GM12878 (cell line): ENCODE data around the gene HCFC1. TPM values are rescaled to one million over a fixed set of nuclear protein-coding genes. Genes with fewer than 3 reads are reported as not detected.

Experiments used
- ATAC-seq: fragments of 200-7000 bp; cut with Tn5 transposase; 3 replicates; pipeline ENCODE4 v1.9.1; 2020; ENCODE audit warnings: mild to moderate bottlenecking, moderate library complexity
- BruUV-seq: library from RNA; stranded (reverse); fragments of 400-500 nt; replicated peaks from 2 replicates; lab custom pipeline; 2021; lab: Mats Ljungman, UMichigan
- CTCF ChIA-PET: fragments of 300-600 bp; sonication (Branson Sonifier 250); formaldehyde crosslinking; extraction: SDS; loops from one replicate; lab custom pipeline; 2021; ENCODE audit warnings: inconsistent platforms; lab: Yijun Ruan, JAX
- POLR2A ChIA-PET: fragments of 350-600 bp; formaldehyde crosslinking; extraction: SDS; loops from one replicate; lab custom pipeline; 2021; ENCODE audit warnings: inconsistent platforms; lab: Charles Lee
- RAD21 ChIA-PET: fragments of 300-600 bp; sonication (Branson Sonifier 250); formaldehyde crosslinking; loops from one replicate; lab custom pipeline; 2023; ENCODE audit warnings: antibody characterized with exemption; ENCODE audit not compliant: unreplicated experiment; lab: Charles Lee
- SMC1A ChIA-PET: fragments of 300-600 bp; sonication (Branson Sonifier 250); formaldehyde crosslinking; loops from one replicate; lab custom pipeline; 2023; ENCODE audit not compliant: unreplicated experiment, uncharacterized antibody; lab: Charles Lee
- DNase-seq: peaks from one replicate; pipeline ENCODE4 v3.0.0-alpha.2; 2011; ENCODE audit warnings: low read depth, low spot score
- FAIRE-seq: peaks from 3 replicates; lab custom pipeline; 2011; peaks lifted over from hg19 to GRCh38; lab: Jason Lieb, UNC
- H2AFZ ChIP-seq: 2 replicates; pipeline ENCODE4 v1.6.0; 2011; ENCODE audit warnings: low read depth, low read length, control low read depth; ENCODE audit not compliant: control insufficient read depth
- H3K27ac ChIP-seq: 2 replicates; pipeline ENCODE4 v1.5.1; 2011; ENCODE audit warnings: control low read depth; ENCODE audit not compliant: control insufficient read depth, insufficient read depth
- H3K27me3 ChIP-seq, 2 experiments: replicated peaks in 1 of 2; 2 replicates each; pipeline versions ENCODE4 v1.6.0 to v1.6.1; 2011; ENCODE audit warnings: low read length in 1 of 2; ENCODE audit not compliant: control insufficient read depth in 2 of 2, insufficient read depth in 2 of 2
- H3K36me3 ChIP-seq, 2 experiments: 2 replicates each; pipeline ENCODE4 v1.5.1; 2011; ENCODE audit warnings: low read length in 1 of 2; ENCODE audit not compliant: control insufficient read depth in 2 of 2, insufficient read depth in 2 of 2
- H3K4me1 ChIP-seq: 2 replicates; pipeline ENCODE4 v1.6.1; 2011; ENCODE audit warnings: mild to moderate bottlenecking, low read length, moderate library complexity, mixed read lengths; ENCODE audit not compliant: control insufficient read depth, insufficient read depth
- H3K4me2 ChIP-seq: 2 replicates; pipeline ENCODE4 v1.6.0; 2011; ENCODE audit warnings: control low read depth; ENCODE audit not compliant: control insufficient read depth, insufficient read depth
- H3K4me3 ChIP-seq: fragments of 200-600 bp; sonication (generic); 2 replicates; pipeline ENCODE4 v1.5.1; 2016
- H3K79me2 ChIP-seq: 2 replicates; pipeline ENCODE4 v1.6.0; 2011; ENCODE audit warnings: low read length; ENCODE audit not compliant: control insufficient read depth, insufficient read depth
- H3K9ac ChIP-seq: 2 replicates; pipeline ENCODE4 v1.8.0; 2011; ENCODE audit warnings: low read length, control low read depth, mixed read lengths; ENCODE audit not compliant: control insufficient read depth, insufficient read depth
- H3K9me3 ChIP-seq: replicated peaks from 3 replicates; pipeline ENCODE4 v1.5.1; 2011; ENCODE audit warnings: mild to moderate bottlenecking, low read length; ENCODE audit not compliant: control insufficient read depth, insufficient read depth
- H4K20me1 ChIP-seq: 2 replicates; pipeline ENCODE4 v1.6.0; 2011; ENCODE audit not compliant: control insufficient read depth, insufficient read depth
- ATF2 ChIP-seq: IDR thresholded peaks from 2 replicates; pipeline ENCODE4 v1.6.1; 2012; ENCODE audit warnings: low read length, inconsistent platforms
- CREB1 ChIP-seq: IDR thresholded peaks from 2 replicates; pipeline ENCODE4 v1.6.1; 2012; ENCODE audit warnings: low read depth, mild to moderate bottlenecking, inconsistent platforms
- EED ChIP-seq: sonication (generic); IDR thresholded peaks from 2 replicates; pipeline ENCODE4 v1.6.1; 2016; ENCODE audit warnings: antibody characterized with exemption, low read depth
- KLF5 ChIP-seq: fragments of 450-650 bp; IDR thresholded peaks from 2 replicates; pipeline ENCODE4 v1.6.1; 2014; ENCODE audit warnings: mild to moderate bottlenecking; ENCODE audit not compliant: partially characterized antibody
- SIN3A ChIP-seq: IDR thresholded peaks from 2 replicates; pipeline ENCODE4 v1.6.1; 2012; ENCODE audit warnings: low read depth, low read length, improper control_type of control experiment
- YY1 ChIP-seq: IDR thresholded peaks from 2 replicates; pipeline ENCODE4 v1.6.1; 2011; ENCODE audit warnings: low read depth, mild to moderate bottlenecking, low read length
- ZNF622 ChIP-seq: fragments of 450-650 bp; IDR thresholded peaks from 2 replicates; pipeline ENCODE4 v1.6.1; 2017; ENCODE audit warnings: mild to moderate bottlenecking, inconsistent platforms
- WGBS: methylation state at CpG from one replicate; pipeline ENCODE4 v1.1.6; 2016; ENCODE audit warnings: low lambda C conversion rate; ENCODE audit not compliant: insufficient replicate concordance, insufficient coverage; ENCODE audit errors: missing lambda C conversion rate; 5-methylcytosine and 5-hydroxymethylcytosine counted together
- in situ Hi-C: fragments of 300-500 bp; cut with MboI; formaldehyde crosslinking; loops from 9 replicates; pipeline ENCODE4 v1.14.3; 2018; ENCODE audit warnings: mixed read lengths
- intact Hi-C: fragments of 100-400 bp; cut with micrococcal nuclease; formaldehyde crosslinking; loops from one replicate; pipeline ENCODE4 v1.14.2; 2022; ENCODE audit not compliant: unreplicated experiment
- polyA plus RNA-seq, 11 experiments: library from polyadenylated mRNA; depleted of rRNA in 4 of 11; unstranded in 6 of 11; stranded (reverse) in 5 of 11; fragments of >200 nt; fragmentation: Nextera tagmentation in 4 of 11; fragmentation: Illumina TruSeq in 1 of 11; extraction: Ambion mirVana in 4 of 11; extraction: Trizol in 1 of 11; gene quantifications; 1 replicate in 1 of 11; 2 replicates in 10 of 11; pipeline versions ENCODE4 v1.2.1 to v1.2.3, GENCODE V29; 2011 to 2016; ENCODE audit warnings: inconsistent platforms in 2 of 11, missing spikeins in 2 of 11, low read depth in 1 of 11
- total RNA-seq, 4 experiments: library from RNA; depleted of rRNA in 3 of 4; stranded (reverse); fragments of >200 nt in 3 of 4; fragmentation: Illumina TruSeq in 1 of 4; extraction: Trizol in 1 of 4; gene quantifications; 2 replicates each; pipeline versions ENCODE4 v1.2.1 to v1.2.3, GENCODE V29; 2013 to 2021

HCFC1 gene
- total and polyA plus RNA-seq, 10 of the 15 experiments (the other 5 are each of a cell fraction or from before 2014, with no cell fraction given), result 3.9 to 92.7 (median 23.5) TPM

- ChIA-PET SMC1A (no interaction called here), CTCF (interaction anchor here (4.4 kb wide), 1 partner anchor 16 kb away, joined by 28 read pairs; no protein-coding TSS in a partner anchor), RAD21 (no interaction called here), POLR2A (no interaction called here)
- in situ Hi-C loops, result loop anchor here (5.0 kb wide), 1 partner anchor 441 kb away; the partner anchor contains the start of gene FLNA
- H3K9ac ChIP-seq, result no peak overlapping the region
- BruUV-seq, result no TSS peak
- no peak overlapping the region for H2AFZ ChIP-seq
- intact Hi-C loops, result no loop called here
- H3K27ac ChIP-seq, result no peak overlapping the region
- FAIRE-seq (no peak), ATAC-seq (no peak), DNase-seq (no peak)
- H3K4me3 ChIP-seq, result no peak overlapping the region
- H3K4me2 ChIP-seq, result no peak overlapping the region
- peaks cover 0 to 2% of the 10 kb centered on the region in 2 experiments; a peak in 3 of 4 replicates for H3K36me3 ChIP-seq
- no peaks in the 10 kb centered on the region; the same call in 1 of the 2 replicates for H3K4me1 ChIP-seq
- H3K27me3 ChIP-seq, result no peaks in the 10 kb centered on the region
- no peaks in the 10 kb centered on the region; the same call in 2 of the 3 replicates for H3K9me3 ChIP-seq
- H4K20me1 ChIP-seq, result no peaks in the 10 kb centered on the region
- 95% methylated on average over 13 of the region's 13 CpGs for WGBS
- peaks cover 18% of the 10 kb centered on the region for H3K79me2 ChIP-seq
- TF ChIP-seq YY1 (no peak), EED (no peak), SIN3A (no peak), ZNF622 (no peak)
These were observed 39.9 kb downstream of the HCFC1 start for GRCh38 chrX:153931748-153932147.

GRCh38 chrX:153931151-153931550, 40.5 kb downstream of the HCFC1 start:
- intact Hi-C loops, result no loop called here
- 89% methylated on average over 8 of the region's 8 CpGs for WGBS
- peaks cover 0 to 2% of the 10 kb centered on the region in 2 experiments; a peak in 3 of 4 replicates for H3K36me3 ChIP-seq
- DNase-seq, result no peak
- H3K4me3 ChIP-seq, result no peak overlapping the region
- ChIA-PET RAD21 (no interaction called here), CTCF (no interaction called here), SMC1A (no interaction called here), POLR2A (no interaction called here)
- in situ Hi-C loops, result loop anchor here (5.0 kb wide), 1 partner anchor 441 kb away; the partner anchor contains the start of gene FLNA
- H4K20me1 ChIP-seq, result no peaks in the 10 kb centered on the region
- H3K27me3 ChIP-seq, result no peaks in the 10 kb centered on the region
- no peak for FAIRE-seq
- H3K4me2 ChIP-seq, result no peak overlapping the region
- no peak overlapping the region for H3K9ac ChIP-seq
- no peak for TF ChIP-seq CREB1
- no peak for TF ChIP-seq ATF2
- no peak for TF ChIP-seq KLF5
- no peak for TF ChIP-seq SIN3A
- H3K79me2 ChIP-seq, result peaks cover 18% of the 10 kb centered on the region
- H3K9me3 ChIP-seq, result no peaks in the 10 kb centered on the region; the same call in 2 of the 3 replicates
- H3K27ac ChIP-seq, result no peak overlapping the region
- H3K4me1 ChIP-seq, result no peaks in the 10 kb centered on the region; the same call in 1 of the 2 replicates
- no TSS peak for BruUV-seq
- no peak for ATAC-seq
- no peak overlapping the region for H2AFZ ChIP-seq
